OCI-M2 (cell line): ENCODE data around the gene ENOX2.

Experiments used
- DNase-seq: peaks from one replicate; lab custom pipeline; 2025; ENCODE audit not compliant: unreplicated experiment; lab: John Stamatoyannopoulos, UW

The ENOX2 gene

GRCh38 chrX:130704053-130705038 is 198.7 kb downstream of the ENOX2 start:
- no peak for DNase-seq

GRCh38 chrX:130702867-130703707 is 199.9 kb downstream of the ENOX2 start:
- no peak for DNase-seq

GRCh38 chrX:130700629-130701028 is 202.4 kb downstream of the ENOX2 start:
- no peak for DNase-seq

GRCh38 chrX:130699618-130700017 is 203.4 kb downstream of the ENOX2 start:
- no peak for DNase-seq

- DNase-seq = no peak
These were observed 206.5 kb downstream of the ENOX2 start for GRCh38 chrX:130696542-130696941.

GRCh38 chrX:130695931-130696330 is 207.1 kb downstream of the ENOX2 start:
- DNase-seq = no peak

GRCh38 chrX:130694983-130695382 is 208.0 kb downstream of the ENOX2 start:
- DNase-seq = no peak

- DNase-seq = no peak
These were observed 211.4 kb downstream of the ENOX2 start for GRCh38 chrX:130691576-130691975.

GRCh38 chrX:130688360-130688759 is 214.6 kb downstream of the ENOX2 start:
- DNase-seq = no peak

- no peak for DNase-seq
These were observed 220.0 kb downstream of the ENOX2 start for GRCh38 chrX:130682990-130683389.

- DNase-seq = no peak
These were observed 222.6 kb downstream of the ENOX2 start for GRCh38 chrX:130680164-130681035.

- no peak for DNase-seq
These were observed 226.1 kb downstream of the ENOX2 start for GRCh38 chrX:130676861-130677260.

- DNase-seq = no peak
These were observed 230.8 kb downstream of the ENOX2 start for GRCh38 chrX:130672214-130672613.

GRCh38 chrX:130669233-130669632 is 233.8 kb downstream of the ENOX2 start:
- DNase-seq = no peak

- no peak for DNase-seq
These were observed 237.7 kb downstream of the ENOX2 start for GRCh38 chrX:130665263-130665662.

GRCh38 chrX:130658310-130658709 is 244.7 kb downstream of the ENOX2 start:
- no peak for DNase-seq

GRCh38 chrX:130654409-130654950 is 248.5 kb downstream of the ENOX2 start:
- DNase-seq = no peak

- DNase-seq = no peak
These were observed 250.0 kb downstream of the ENOX2 start for GRCh38 chrX:130652824-130653578.

- no peak for DNase-seq
These were observed 253.3 kb downstream of the ENOX2 start for GRCh38 chrX:130649738-130650137.

GRCh38 chrX:130647468-130647867 is 255.5 kb downstream of the ENOX2 start:
- no peak for DNase-seq
